ENCODE data around the gene MRPL48. TPM values are rescaled to one million over a fixed set of nuclear protein-coding genes. Genes with fewer than 3 reads are reported as not detected.

The MRPL48 gene
- total and polyA plus RNA-seq, 2 of the 8 experiments (the other 6 are each of a cell fraction or from before 2014, with no cell fraction given) = 34.9 to 59.9 TPM

GRCh38 chr11:73818846-73819245 lies 31.2 kb downstream of the MRPL48 start:
- Histone ChIP-seq H4K8ac (ENCODE audit: extremely low read depth, insufficient read depth, low read length) (no peak overlapping the region), H3K4me1 (replicated peaks in 1 of 4; ENCODE audit: control insufficient read depth in 3 of 4, insufficient read depth in 4 of 4, low read length in 3 of 4) (peaks cover 0 to 5% (median 3%) of the 10 kb centered on the region in 4 experiments; a peak in 4 of 7 replicates), H3K23me2 (ENCODE audit: low read depth, low read length) (no peaks in the 10 kb centered on the region), H3K36me3 (ENCODE audit: control insufficient read depth in 2 of 4, insufficient read depth in 4 of 4, low read length in 3 of 4) (no peaks in the 10 kb centered on the region; a peak in 1 of 8 replicates), H2BK15ac (ENCODE audit: low read length) (no peak overlapping the region), H3K4me3 (ENCODE audit: extremely low read depth in 1 of 4, insufficient read depth in 2 of 4, low read depth in 3 of 4, low read length in 4 of 4) (peak overlapping the region in 2 of 4 experiments; percentile 7 to 15; a peak in 1 of 8 replicates), H4K91ac (replicated peaks; ENCODE audit: insufficient read length, low read length) (no peak overlapping the region), H2AK5ac (ENCODE audit: low read depth, low read length) (no peak overlapping the region), H2AFZ (ENCODE audit: low read length) (no peak overlapping the region), H2BK12ac (ENCODE audit: low read depth, low read length) (no peak overlapping the region), H3K14ac (ENCODE audit: insufficient read length) (no peak overlapping the region), H4K5ac (ENCODE audit: insufficient read length, low read depth, low read length) (peak overlapping the region; percentile 91), H3K56ac (replicated peaks; ENCODE audit: insufficient read length, low read depth, low read length) (no peak overlapping the region), H3K79me1 (ENCODE audit: low read depth, low read length) (0 out of 2 replicates have a peak, but pooled peaks cover 2% of the 10 kb centered on the region), H3K27me3 (replicated peaks in 1 of 4; ENCODE audit: control insufficient read depth in 3 of 4, extremely low read depth in 1 of 4, insufficient read depth in 3 of 4, low read length in 3 of 4) (no peaks in the 10 kb centered on the region), H3K4me2 (ENCODE audit: insufficient read depth in 1 of 2, low read depth in 2 of 2, low read length in 2 of 2) (peak overlapping the region; percentile 2 to 31), H3K9me3 (ENCODE audit: insufficient read depth in 2 of 2, low read depth in 1 of 2, low read length in 1 of 2) (no peaks in the 10 kb centered on the region), H4K20me1 (replicated peaks in 1 of 2; ENCODE audit: control insufficient read depth in 1 of 2, insufficient read depth in 2 of 2, low read length in 2 of 2) (no peaks in the 10 kb centered on the region), H2BK120ac (replicated peaks; ENCODE audit: low read depth, low read length) (no peak overlapping the region), H3K4ac (replicated peaks; ENCODE audit: insufficient read length, low read depth, low read length) (no peak overlapping the region), H3K9ac (replicated peaks in 1 of 4; ENCODE audit: extremely low read depth in 1 of 4, low read depth in 3 of 4, low read length in 3 of 4) (no peak overlapping the region), H2BK5ac (ENCODE audit: low read depth, low read length) (no peak overlapping the region), H2BK20ac (ENCODE audit: low read length) (no peak overlapping the region), H3K23ac (ENCODE audit: insufficient read length) (no peak overlapping the region), H3K27ac (ENCODE audit: low read depth, low read length) (no peak overlapping the region), H3K18ac (ENCODE audit: extremely low read depth, low read length) (no peak overlapping the region; the same call in 1 of the 2 replicates), H3K79me2 (ENCODE audit: control insufficient read depth in 1 of 2, insufficient read depth in 2 of 2, low read length in 2 of 2) (no peaks in the 10 kb centered on the region)
- FAIRE-seq (no peak), DNase-seq (ENCODE audit: low read depth in 1 of 2, low spot score in 2 of 2) (no peak)
- POLR2A ChIA-PET (ENCODE audit: partially characterized antibody) = interaction anchor here (0.6 to 1.6 kb wide), 3 partner anchors 13 to 48 kb away, joined by 3 to 5 read pairs (median 4); partner anchors contain the start of gene MRPL48
- CTCF ChIA-PET (ENCODE audit: partially characterized antibody) = interaction anchor here (0.5 to 1.0 kb wide), 5 partner anchors 9 to 73 kb away, joined by 3 to 5 read pairs (median 3); no protein-coding TSS in a partner anchor
- TF ChIP-seq KDM5A (IDR thresholded peaks at IDR 0.05; ENCODE audit: low read length) (no peak), TAF1 (IDR thresholded peaks at IDR 0.05; ENCODE audit: low read depth, low read length) (no peak), JUND (IDR thresholded peaks at IDR 0.05; ENCODE audit: low read length) (peak; percentile 70; the same call in 1 of the 2 replicates)
